ENCODE data around the gene GPR78. TPM values are rescaled to one million over a fixed set of nuclear protein-coding genes. Genes with fewer than 3 reads are reported as not detected.

Gene GPR78
- polyA plus RNA-seq, 1 of the 3 experiments (the other 2 are of a cell fraction): not detected

DNA sequence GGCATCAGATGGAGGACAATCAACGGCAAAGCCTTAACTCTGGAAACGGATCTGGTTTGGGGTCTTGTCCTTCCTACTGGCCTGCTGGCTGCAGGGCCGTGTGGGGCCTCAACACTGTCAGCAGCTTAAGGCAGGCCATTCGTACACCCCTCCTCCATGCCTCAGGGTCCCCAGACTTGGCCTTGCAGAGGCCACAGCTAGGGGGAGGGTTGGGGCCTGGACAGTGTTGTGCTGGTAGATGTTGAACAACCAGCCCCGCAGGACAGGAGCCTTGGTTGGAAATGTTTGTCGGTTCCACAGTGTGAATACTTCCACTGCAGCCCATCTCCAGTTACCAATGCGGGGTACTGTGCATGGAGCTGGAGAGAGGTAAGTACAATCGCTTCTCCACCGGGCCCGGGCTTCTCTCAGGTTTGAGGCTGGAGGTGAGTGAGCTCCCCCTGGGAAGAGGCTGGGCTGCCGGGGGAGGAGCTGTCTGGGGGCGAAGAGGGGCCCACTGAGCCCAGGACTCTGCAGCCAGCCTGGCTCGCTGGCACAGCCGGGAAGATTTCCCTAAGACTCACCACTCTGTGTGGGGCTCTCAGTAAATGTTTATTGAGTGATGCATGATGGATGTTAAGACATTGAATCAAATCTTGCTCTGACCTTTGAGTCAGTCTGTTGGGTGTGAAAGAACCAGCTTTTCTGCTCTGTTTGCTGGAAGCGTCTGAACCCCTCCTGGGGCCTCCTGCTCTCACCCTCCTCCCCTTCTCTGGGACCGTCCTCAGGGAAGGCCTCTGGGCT lies 19.7 kb upstream of the GPR78 start:
- H3K9me3 ChIP-seq: no peaks in the 10 kb centered on the region
- H3K4me1 ChIP-seq (ENCODE audit: control insufficient read depth in 1 of 2, insufficient read depth in 2 of 2, low read depth in 1 of 2, low read length in 1 of 2): no peaks in the 10 kb centered on the region; a peak in 1 of 4 replicates
- H3K27ac ChIP-seq (ENCODE audit: low read depth in 2 of 2, low read length in 1 of 2): no peak overlapping the region
- no peaks in the 10 kb centered on the region for H3F3A ChIP-seq (replicated peaks; ENCODE audit: insufficient read depth)
- no peak overlapping the region for H3K4me2 ChIP-seq
- no peaks in the 10 kb centered on the region for H3K9me2 ChIP-seq
- no peak for DNase-seq
- H3K36me3 ChIP-seq (replicated peaks in 1 of 2; ENCODE audit: control insufficient read depth in 1 of 2, insufficient read depth in 2 of 2, low read length in 1 of 2): no peaks in the 10 kb centered on the region
- H3K9ac ChIP-seq: no peak overlapping the region
- H3K27me3 ChIP-seq (ENCODE audit: insufficient read depth): no peaks in the 10 kb centered on the region
- no peak overlapping the region for H2AFZ ChIP-seq (ENCODE audit: low read depth)
- no peak overlapping the region for H3K4me3 ChIP-seq (ENCODE audit: low read depth in 2 of 2, low read length in 1 of 2)
- H3K79me2 ChIP-seq (ENCODE audit: insufficient read depth): no peaks in the 10 kb centered on the region
- WGBS (ENCODE audit: low lambda C conversion rate): 55% methylated on average over 5 of the region's 16 CpGs
- ChIA-PET CTCF (interaction anchor here (1.1 kb wide), 1 partner anchor 15 kb away, joined by 3 read pairs; no protein-coding TSS in a partner anchor), POLR2A (no interaction called here)
- TF ChIP-seq CHD2 (IDR thresholded peaks at IDR 0.05; ENCODE audit: low read length, partially characterized antibody) (no peak), SMC3 (IDR thresholded peaks at IDR 0.05; ENCODE audit: low read depth, low read length) (no peak), REST (IDR thresholded peaks at IDR 0.05; ENCODE audit: low read depth, low read length) (no peak), NFIC (IDR thresholded peaks at IDR 0.05; ENCODE audit: borderline replicate concordance) (no peak), SIN3A (IDR thresholded peaks at IDR 0.05; ENCODE audit: borderline replicate concordance, low read depth, low read length) (no peak), FOXJ3 (CRISPR knock-in tag; IDR thresholded peaks at IDR 0.05) (no peak), ELF1 (IDR thresholded peaks at IDR 0.05) (no peak), IRF3 (IDR thresholded peaks at IDR 0.05; ENCODE audit: low read depth, low read length) (no peak), TAF1 (IDR thresholded peaks at IDR 0.05; ENCODE audit: borderline replicate concordance, low read depth, low read length) (no peak), YY1 (IDR thresholded peaks at IDR 0.05; ENCODE audit: low read depth) (no peak), GABPA (IDR thresholded peaks at IDR 0.05; ENCODE audit: low read depth) (no peak), MXI1 (IDR thresholded peaks at IDR 0.05; ENCODE audit: low read depth, low read length) (no peak), TCF12 (IDR thresholded peaks at IDR 0.05) (no peak), MEF2A (IDR thresholded peaks at IDR 0.05; ENCODE audit: borderline replicate concordance, low read depth) (no peak), TEAD4 (IDR thresholded peaks at IDR 0.05; ENCODE audit: borderline replicate concordance, insufficient read depth) (no peak)
- H4K20me1 ChIP-seq (ENCODE audit: insufficient read depth): no peaks in the 10 kb centered on the region

Data from SK-N-SH (cell line).